Testis (tissue), 2 donors: Measurements from ENCODE around the gene SERPING1.

Experiments
- POLR2A ChIP-seq: fragments of 450-650 bp; IDR thresholded peaks from one replicate; pipeline ENCODE4 v1.6.1; 2017; ENCODE audit warnings: antibody characterized with exemption, mild to moderate bottlenecking, moderate library complexity
- TF ChIP-seq, protein P1 (sequence below), 3 experiments: fragments of 450-650 bp in 2 of 3; fragments of 200-600 bp in 1 of 3; sonication (generic) in 1 of 3; IDR thresholded peaks; one replicate each; pipeline ENCODE4 v1.5.1; 2016 to 2019; ENCODE audit warnings: antibody characterized with exemption in 3 of 3, mild to moderate bottlenecking in 2 of 3, moderate library complexity in 1 of 3

DNA sequence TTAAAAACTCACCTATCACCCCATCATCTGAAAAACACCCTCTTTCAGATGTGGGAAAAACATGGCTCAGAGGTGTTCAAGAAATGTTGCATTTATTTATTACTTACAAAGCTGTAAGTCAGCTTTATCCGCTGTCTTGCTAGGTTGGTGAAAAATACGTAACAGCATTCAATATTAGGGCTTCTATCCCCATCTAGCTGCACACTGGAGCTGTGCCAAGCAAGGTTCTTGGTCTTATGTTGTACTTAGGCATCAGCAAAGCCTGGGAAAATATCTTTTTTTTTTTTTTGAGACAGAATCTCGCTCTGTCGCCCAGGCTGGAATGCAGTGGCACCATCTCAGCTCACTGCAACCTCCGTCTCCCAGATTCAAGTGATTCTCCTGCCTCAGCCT lies 7.5 kb downstream of the SERPING1 start:
- no peak for TF ChIP-seq POLR2A
- TF ChIP-seq, protein P1, sequence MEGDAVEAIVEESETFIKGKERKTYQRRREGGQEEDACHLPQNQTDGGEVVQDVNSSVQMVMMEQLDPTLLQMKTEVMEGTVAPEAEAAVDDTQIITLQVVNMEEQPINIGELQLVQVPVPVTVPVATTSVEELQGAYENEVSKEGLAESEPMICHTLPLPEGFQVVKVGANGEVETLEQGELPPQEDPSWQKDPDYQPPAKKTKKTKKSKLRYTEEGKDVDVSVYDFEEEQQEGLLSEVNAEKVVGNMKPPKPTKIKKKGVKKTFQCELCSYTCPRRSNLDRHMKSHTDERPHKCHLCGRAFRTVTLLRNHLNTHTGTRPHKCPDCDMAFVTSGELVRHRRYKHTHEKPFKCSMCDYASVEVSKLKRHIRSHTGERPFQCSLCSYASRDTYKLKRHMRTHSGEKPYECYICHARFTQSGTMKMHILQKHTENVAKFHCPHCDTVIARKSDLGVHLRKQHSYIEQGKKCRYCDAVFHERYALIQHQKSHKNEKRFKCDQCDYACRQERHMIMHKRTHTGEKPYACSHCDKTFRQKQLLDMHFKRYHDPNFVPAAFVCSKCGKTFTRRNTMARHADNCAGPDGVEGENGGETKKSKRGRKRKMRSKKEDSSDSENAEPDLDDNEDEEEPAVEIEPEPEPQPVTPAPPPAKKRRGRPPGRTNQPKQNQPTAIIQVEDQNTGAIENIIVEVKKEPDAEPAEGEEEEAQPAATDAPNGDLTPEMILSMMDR (IDR thresholded peaks at IDR 0.05) = no peak
